Left cardiac atrium (tissue), 4 donors: ENCODE measurements around the gene LRRN1. TPM values are rescaled to one million over a fixed set of nuclear protein-coding genes. Genes with fewer than 3 reads are reported as not detected.
"Not testable (repeated sequence)": the region's sequence is repeated elsewhere in the genome, so short reads cannot be mapped to it uniquely, and the experiment has no call there.

Experiments used
- ATAC-seq, 2 donors: fragments of 200-7000 bp; cut with Tn5 transposase; one replicate each; pipeline ENCODE4 v1.9.1; 2020; ENCODE audit warnings: mild to moderate bottlenecking in 2 of 2, moderate library complexity in 2 of 2
- DNase-seq: peaks from one replicate; pipeline ENCODE4 v3.0.0-alpha.2; 2020
- intact Hi-C, 2 donors: fragments of 100-400 bp; cut with DNase I; formaldehyde crosslinking; loops; one replicate each; pipeline versions ENCODE4 v1.14.1 to v1.15.1; 2022 to 2023
- total RNA-seq, 2 donors: library from RNA; stranded (reverse); fragmentation: NEBNext Ultra II Directional; extraction: Animal tissue kit (Norgen Biotek cat#: 25700); gene quantifications; one replicate each; pipeline ENCODE4 v1.2.1, GENCODE V29; 2021
- donor health status: DM: no; HTN: yes; CAD: no.
- donor health status: DM: no; HTN: yes; CAD: no; lungs with severe emphysema.
- donor health status: DM: yes; HTN: yes; CAD: no.
- donor health status: Dilated cardiomyopathy.

LRRN1 gene
- total RNA-seq, 2 donors from 2014 or later: 0.13 to 0.32 TPM

- DNase-seq (no peak), ATAC-seq (no peak)
- intact Hi-C loops: no loop called here
These were observed 5.3 kb downstream of the LRRN1 start for GRCh38 chr3:3804560-3804959.

- DNase-seq (no peak), ATAC-seq (no peak)
- intact Hi-C loops: no loop called here
These were observed 6.9 kb downstream of the LRRN1 start for GRCh38 chr3:3806092-3806491.

GRCh38 chr3:3806856-3807255 lies 7.6 kb downstream of the LRRN1 start:
- DNase-seq (no peak), ATAC-seq (no peak)
- intact Hi-C loops: no loop called here

GRCh38 chr3:3813013-3813412 lies 13.8 kb downstream of the LRRN1 start:
- DNase-seq (no peak), ATAC-seq (no peak)
- intact Hi-C loops: no loop called here

- ATAC-seq (no peak), DNase-seq (no peak)
- intact Hi-C loops: no loop called here
These were observed 16.0 kb downstream of the LRRN1 start for GRCh38 chr3:3815206-3815605.

- intact Hi-C loops: no loop called here
- ATAC-seq (no peak), DNase-seq (no peak)
These were observed 16.8 kb downstream of the LRRN1 start for GRCh38 chr3:3816034-3816433.

GRCh38 chr3:3817865-3818264 lies 18.6 kb downstream of the LRRN1 start:
- DNase-seq (no peak), ATAC-seq (no peak)
- intact Hi-C loops: no loop called here

GRCh38 chr3:3821777-3822176 lies 22.5 kb downstream of the LRRN1 start:
- DNase-seq: no peak
- ATAC-seq: no peak
- intact Hi-C loops: no loop called here

- intact Hi-C loops: no loop called here
- ATAC-seq (no peak), DNase-seq (no peak)
These were observed 25.8 kb downstream of the LRRN1 start for GRCh38 chr3:3825035-3825434.

GRCh38 chr3:3826521-3826920 lies 27.3 kb downstream of the LRRN1 start:
- intact Hi-C loops: no loop called here
- DNase-seq (no peak), ATAC-seq (no peak)

- ATAC-seq (no peak), DNase-seq (no peak)
- intact Hi-C loops: no loop called here
These were observed 27.9 kb downstream of the LRRN1 start for GRCh38 chr3:3827111-3827510.

GRCh38 chr3:3828417-3828816 lies 29.2 kb downstream of the LRRN1 start:
- ATAC-seq, DNase-seq, intact Hi-C loops: not testable (repeated sequence)

- intact Hi-C loops: no loop called here
- DNase-seq (no peak), ATAC-seq (no peak)
These were observed 37.6 kb downstream of the LRRN1 start for GRCh38 chr3:3836845-3837244.

GRCh38 chr3:3842356-3842755 lies 43.1 kb downstream of the LRRN1 start:
- no peak for ATAC-seq
- intact Hi-C loops: no loop called here
- no peak for DNase-seq

GRCh38 chr3:3847994-3848922 lies 49.0 kb downstream of the LRRN1 start:
- DNase-seq (no peak), ATAC-seq (no peak)
- intact Hi-C loops: no loop called here

- DNase-seq (no peak), ATAC-seq (no peak)
- intact Hi-C loops: no loop called here
These were observed 49.7 kb downstream of the LRRN1 start for GRCh38 chr3:3848923-3849275.

GRCh38 chr3:3851621-3852323 lies 52.5 kb downstream of the LRRN1 start:
- no peak for DNase-seq
- ATAC-seq: no peak
- intact Hi-C loops: no loop called here

GRCh38 chr3:3853544-3853943 lies 54.3 kb downstream of the LRRN1 start:
- intact Hi-C loops: no loop called here
- ATAC-seq (no peak), DNase-seq (no peak)

GRCh38 chr3:3855056-3855455 lies 55.8 kb downstream of the LRRN1 start:
- intact Hi-C loops: no loop called here
- ATAC-seq (no peak), DNase-seq (no peak)

- no peak for ATAC-seq
- intact Hi-C loops: no loop called here
- DNase-seq: no peak
These were observed 61.0 kb downstream of the LRRN1 start for GRCh38 chr3:3860235-3860634.

- DNase-seq (no peak), ATAC-seq (no peak)
- intact Hi-C loops: no loop called here
These were observed 63.3 kb downstream of the LRRN1 start for GRCh38 chr3:3862534-3862933.
